H1 (cell line): ENCODE data around the gene DPF3. TPM values are rescaled to one million over a fixed set of nuclear protein-coding genes. Genes with fewer than 3 reads are reported as not detected.

Experiments used
- CTCF ChIA-PET: fragments of 300-600 bp; sonication (Branson Sonifier 250); formaldehyde crosslinking; loops from one replicate; lab custom pipeline; 2021; ENCODE audit not compliant: partially characterized antibody; lab: Charles Lee
- POLR2A ChIA-PET: fragments of 300-600 bp; sonication (Branson Sonifier 250); formaldehyde crosslinking; loops from one replicate; lab custom pipeline; 2021; ENCODE audit warnings: inconsistent platforms; ENCODE audit not compliant: partially characterized antibody; lab: Charles Lee
- DNase-seq, 2 experiments: peaks; one replicate each; pipeline versions ENCODE4 v3.0.0 to v3.0.0-alpha.2; 2010 to 2022; ENCODE audit warnings: low spot score in 2 of 2, low read depth in 1 of 2, mixed read lengths in 1 of 2
- FAIRE-seq: peaks from 2 replicates; lab custom pipeline; 2011; peaks lifted over from hg19 to GRCh38; lab: Jason Lieb, UNC
- H2AFZ ChIP-seq: 2 replicates; pipeline ENCODE4 v1.8.1; 2012; ENCODE audit warnings: low read length, inconsistent platforms
- H2AK5ac ChIP-seq: 2 replicates; pipeline ENCODE4 v1.6.1; 2013; ENCODE audit warnings: low read depth, low read length
- H2BK120ac ChIP-seq: replicated peaks from 2 replicates; pipeline ENCODE3; 2013; ENCODE audit warnings: low read depth, low read length, inconsistent platforms
- H2BK12ac ChIP-seq: 2 replicates; pipeline ENCODE4 v1.6.1; 2013; ENCODE audit warnings: low read depth, low read length
- H2BK15ac ChIP-seq: 2 replicates; pipeline ENCODE4 v1.6.1; 2013; ENCODE audit warnings: low read length
- H2BK20ac ChIP-seq: 2 replicates; pipeline ENCODE4 v1.6.1; 2013; ENCODE audit warnings: low read length
- H2BK5ac ChIP-seq: 2 replicates; pipeline ENCODE4 v1.6.1; 2013; ENCODE audit warnings: low read depth, low read length
- H3K14ac ChIP-seq: 2 replicates; pipeline ENCODE4 v1.6.1; 2013; ENCODE audit warnings: inconsistent platforms; ENCODE audit not compliant: insufficient read length
- H3K18ac ChIP-seq: 2 replicates; pipeline ENCODE4 v1.6.1; 2013; ENCODE audit warnings: low read length; ENCODE audit errors: extremely low read depth
- H3K23ac ChIP-seq: 2 replicates; pipeline ENCODE4 v1.6.1; 2013; ENCODE audit warnings: inconsistent platforms; ENCODE audit not compliant: insufficient read length
- H3K23me2 ChIP-seq: 2 replicates; pipeline ENCODE4 v1.6.1; 2013; ENCODE audit warnings: low read depth, low read length
- H3K27ac ChIP-seq: 2 replicates; pipeline ENCODE4 v1.6.1; 2011; ENCODE audit warnings: low read depth, low read length, inconsistent platforms
- H3K27me3 ChIP-seq, 4 experiments: replicated peaks in 1 of 4; 1 replicate in 1 of 4; 2 replicates in 3 of 4; pipeline versions ENCODE4 v1.6.1 to v1.8.1; 2011 to 2013; ENCODE audit warnings: low read length in 3 of 4, mild to moderate bottlenecking in 3 of 4, inconsistent platforms in 2 of 4, mixed read lengths in 2 of 4, moderate library complexity in 1 of 4; ENCODE audit not compliant: control insufficient read depth in 3 of 4, insufficient read depth in 3 of 4; ENCODE audit errors: extremely low read depth in 1 of 4
- H3K36me3 ChIP-seq, 4 experiments: 2 replicates each; pipeline versions ENCODE4 v1.6.1 to v1.8.1; 2011 to 2013; ENCODE audit warnings: mild to moderate bottlenecking in 4 of 4, low read length in 3 of 4, moderate library complexity in 2 of 4, control low read depth in 1 of 4, inconsistent platforms in 1 of 4; ENCODE audit not compliant: insufficient read depth in 4 of 4, control insufficient read depth in 2 of 4
- H3K4ac ChIP-seq: replicated peaks from 2 replicates; pipeline ENCODE3; 2013; ENCODE audit warnings: low read length, low read depth, mixed read lengths, inconsistent platforms; ENCODE audit not compliant: insufficient read length
- H3K4me1 ChIP-seq, 4 experiments: replicated peaks in 1 of 4; 1 replicate in 1 of 4; 2 replicates in 3 of 4; pipeline versions ENCODE4 v1.6.1 to v1.8.1; 2011 to 2013; ENCODE audit warnings: low read length in 3 of 4, inconsistent platforms in 2 of 4, mixed read lengths in 1 of 4; ENCODE audit not compliant: insufficient read depth in 4 of 4, control insufficient read depth in 3 of 4
- H3K4me2 ChIP-seq, 2 experiments: 2 replicates each; pipeline versions ENCODE4 v1.6.1 to v1.8.1; 2011 to 2013; ENCODE audit warnings: low read depth in 2 of 2, low read length in 2 of 2, control low read depth in 1 of 2, inconsistent platforms in 1 of 2, mild to moderate bottlenecking in 1 of 2; ENCODE audit not compliant: insufficient read depth in 1 of 2
- H3K4me3 ChIP-seq, 4 experiments: fragments of 200-600, 300-600 bp in 1 of 4; sonication (generic), shearing (Covaris generic), sonication (Bioruptor Twin) in 1 of 4; 2 replicates each; pipeline versions ENCODE4 v1.5.1 to v1.8.1; 2011 to 2016; ENCODE audit warnings: low read length in 4 of 4, low read depth in 3 of 4, control low read depth in 2 of 4, inconsistent platforms in 2 of 4, mild to moderate bottlenecking in 2 of 4, mixed read lengths in 1 of 4, moderate library complexity in 1 of 4; ENCODE audit not compliant: insufficient read depth in 2 of 4; ENCODE audit errors: extremely low read depth in 1 of 4
- H3K56ac ChIP-seq: replicated peaks from 2 replicates; pipeline ENCODE3; 2013; ENCODE audit warnings: low read depth, mild to moderate bottlenecking, mixed read lengths, low read length, inconsistent platforms; ENCODE audit not compliant: insufficient read length
- H3K79me1 ChIP-seq: 2 replicates; pipeline ENCODE4 v1.6.1; 2013; ENCODE audit warnings: low read depth, low read length, control low read depth
- H3K79me2 ChIP-seq, 2 experiments: 2 replicates each; pipeline versions ENCODE4 v1.6.1 to v1.8.1; 2012 to 2013; ENCODE audit warnings: low read length in 2 of 2, mild to moderate bottlenecking in 2 of 2, inconsistent platforms in 1 of 2; ENCODE audit not compliant: insufficient read depth in 2 of 2, control insufficient read depth in 1 of 2
- H3K9ac ChIP-seq, 4 experiments: replicated peaks in 1 of 4; 1 replicate in 1 of 4; 2 replicates in 3 of 4; pipeline versions ENCODE4 v1.6.1 to v1.8.1; 2011 to 2013; ENCODE audit warnings: low read depth in 3 of 4, low read length in 3 of 4, control low read depth in 2 of 4, mild to moderate bottlenecking in 2 of 4, moderate library complexity in 2 of 4, inconsistent platforms in 1 of 4; ENCODE audit errors: extremely low read depth in 1 of 4
- H3K9me3 ChIP-seq, 2 experiments: 2 replicates each; pipeline versions ENCODE4 v1.6.1 to v1.8.1; 2012 to 2013; ENCODE audit warnings: mild to moderate bottlenecking in 2 of 2, moderate library complexity in 2 of 2, control low read depth in 1 of 2, inconsistent platforms in 1 of 2, low read depth in 1 of 2, low read length in 1 of 2, mixed read lengths in 1 of 2; ENCODE audit not compliant: insufficient read depth in 2 of 2
- H4K20me1 ChIP-seq, 2 experiments: replicated peaks in 1 of 2; 2 replicates each; pipeline versions ENCODE3 to v1.8.1; 2011 to 2013; ENCODE audit warnings: inconsistent platforms in 2 of 2, low read length in 2 of 2, mild to moderate bottlenecking in 1 of 2; ENCODE audit not compliant: insufficient read depth in 2 of 2, control insufficient read depth in 1 of 2
- H4K5ac ChIP-seq: 2 replicates; pipeline ENCODE4 v1.6.1; 2013; ENCODE audit warnings: low read length, low read depth, mixed read lengths, inconsistent platforms; ENCODE audit not compliant: insufficient read length
- H4K8ac ChIP-seq: 2 replicates; pipeline ENCODE4 v1.8.0; 2013; ENCODE audit warnings: mild to moderate bottlenecking, moderate library complexity, low read length, inconsistent platforms; ENCODE audit not compliant: insufficient read depth; ENCODE audit errors: extremely low read depth
- H4K91ac ChIP-seq: replicated peaks from 2 replicates; pipeline ENCODE3; 2013; ENCODE audit warnings: low read length, mixed read lengths, inconsistent platforms; ENCODE audit not compliant: insufficient read length
- BCL11A ChIP-seq, 2 experiments: IDR thresholded peaks; one replicate each; pipeline ENCODE4 v1.6.1; 2011; ENCODE audit warnings: low read depth in 2 of 2, low read length in 2 of 2, mild to moderate bottlenecking in 2 of 2
- CREB1 ChIP-seq: IDR thresholded peaks from 2 replicates; pipeline ENCODE4 v1.6.1; 2012; ENCODE audit warnings: inconsistent platforms
- MAFK ChIP-seq: IDR thresholded peaks from 2 replicates; pipeline ENCODE4 v1.6.1; 2012; ENCODE audit warnings: low read depth, mild to moderate bottlenecking, improper control_type of control experiment, low read length
- PHF8 ChIP-seq: fragments of 200-600 bp; sonication (generic); conservative IDR thresholded peaks from 2 replicates; pipeline ENCODE4 v1.7.1; 2012; ENCODE audit warnings: low read depth, mild to moderate bottlenecking, inconsistent platforms, low read length, moderate library complexity
- POLR2A ChIP-seq, 2 experiments: IDR thresholded peaks; 1 replicate in 1 of 2; 2 replicates in 1 of 2; pipeline ENCODE4 v1.6.1; 2011; ENCODE audit warnings: low read depth in 2 of 2, low read length in 2 of 2, mild to moderate bottlenecking in 2 of 2; ENCODE audit errors: control extremely low read depth in 1 of 2
- POLR2AphosphoS5 ChIP-seq: IDR thresholded peaks from 2 replicates; pipeline ENCODE4 v1.6.1; 2011; ENCODE audit warnings: low read depth, low read length
- ZNF274 ChIP-seq: IDR thresholded peaks from 2 replicates; pipeline ENCODE4 v1.7.0; 2012; ENCODE audit warnings: low read length, borderline replicate concordance; ENCODE audit errors: extremely low read depth
- WGBS, 2 experiments: shearing (Covaris generic) in 1 of 2; methylation state at CpG; one replicate each; pipeline versions ENCODE4 v1.1.6 to v1.1.7; 2013 to 2015; ENCODE audit warnings: low lambda C conversion rate in 2 of 2, mixed read lengths in 2 of 2, inconsistent platforms in 1 of 2, low coverage in 1 of 2, missing lambda C conversion rate in 1 of 2; ENCODE audit not compliant: insufficient replicate concordance in 2 of 2, insufficient coverage in 1 of 2, insufficient read length in 1 of 2; ENCODE audit errors: extremely low coverage in 1 of 2, missing lambda C conversion rate in 1 of 2; 5-methylcytosine and 5-hydroxymethylcytosine counted together
- polyA plus RNA-seq, 7 experiments: library from polyadenylated mRNA; depleted of rRNA in 3 of 7; stranded (reverse) in 5 of 7; unstranded in 2 of 7; fragments of >200 nt in 5 of 7; fragments of 200-250 nt in 2 of 7; gene quantifications; 1 replicate in 5 of 7; 2 replicates in 1 of 7; 4 replicates in 1 of 7; pipeline versions ENCODE4 v1.2.1 to v1.2.3, GENCODE V29; 2011 to 2013; ENCODE audit warnings: missing spikeins in 2 of 7, mixed read lengths in 2 of 7
- total RNA-seq: library from RNA; stranded (reverse); fragmentation: NEBNext Ultra II Directional; extraction: Animal tissue kit (Norgen Biotek cat#: 25700); gene quantifications from 2 replicates; pipeline ENCODE4 v1.2.1, GENCODE V29; 2021

Gene DPF3
- total and polyA plus RNA-seq, 2 of the 8 experiments (the other 6 are each of a cell fraction or from before 2014, with no cell fraction given), result 0.19 TPM; not detected in 1

DNA sequence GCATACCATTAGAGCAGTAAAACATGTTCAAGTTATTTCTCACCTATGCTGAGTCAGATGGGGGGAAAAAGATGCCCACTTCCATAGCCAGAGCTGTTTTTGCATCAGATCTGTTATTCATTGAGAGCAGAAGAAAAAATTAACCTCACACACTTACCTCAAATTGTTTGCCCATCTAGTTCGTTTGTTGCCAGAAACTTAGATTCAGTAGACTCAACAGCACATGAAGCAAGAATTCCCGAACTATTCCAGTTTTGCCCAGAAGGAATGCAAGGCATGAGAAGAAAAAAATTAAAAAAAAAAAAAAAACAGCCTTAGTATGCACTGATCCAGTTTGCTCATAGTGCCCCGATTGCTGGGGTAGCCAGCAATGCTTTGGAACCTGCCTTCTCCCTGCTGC lies 12.4 kb upstream of the DPF3 start:
- no peak overlapping the region for H2AK5ac ChIP-seq
- no peak for FAIRE-seq
- no peak overlapping the region for H3K18ac ChIP-seq
- peaks cover 0 to 11% (median 0%) of the 10 kb centered on the region in 4 experiments; a peak in 3 of 7 replicates for H3K4me1 ChIP-seq
- H2BK15ac ChIP-seq, result no peak overlapping the region
- no peak overlapping the region for H2BK5ac ChIP-seq
- no peaks in the 10 kb centered on the region for H3K79me1 ChIP-seq
- H3K23ac ChIP-seq, result no peak overlapping the region
- ChIA-PET CTCF (interaction anchor here (0.7 to 5.6 kb wide), 7 partner anchors 11 to 390 kb away, joined by 3 to 113 read pairs (median 13); no protein-coding TSS in a partner anchor), POLR2A (no interaction called here)
- H4K20me1 ChIP-seq, result no peaks in the 10 kb centered on the region
- no peaks in the 10 kb centered on the region for H3K9me3 ChIP-seq
- no peak overlapping the region for H3K4me2 ChIP-seq
- H3K23me2 ChIP-seq, result no peaks in the 10 kb centered on the region
- 66% methylated on average over 3 of the region's 3 CpGs; no CpG with 5 or more reads in 1 of the 2 experiments for WGBS, 2 experiments
- no peak overlapping the region for H3K27ac ChIP-seq
- H3K79me2 ChIP-seq, result no peaks in the 10 kb centered on the region
- H4K8ac ChIP-seq, result no peak overlapping the region
- H3K27me3 ChIP-seq, result no peaks in the 10 kb centered on the region
- H2BK120ac ChIP-seq, result no peak overlapping the region
- no peak overlapping the region for H3K14ac ChIP-seq
- H3K4ac ChIP-seq, result no peak overlapping the region
- H3K4me3 ChIP-seq, result no peak overlapping the region
- H3K9ac ChIP-seq, result no peak overlapping the region
- TF ChIP-seq POLR2A (IDR thresholded peaks at IDR 0.05; ENCODE audit: control extremely low read depth in 1 of 2, low read depth in 2 of 2, low read length in 2 of 2) (no peak), POLR2AphosphoS5 (no peak), PHF8 (no peak), BCL11A (IDR thresholded peaks at IDR 0.05; ENCODE audit: low read depth in 2 of 2, low read length in 2 of 2) (no peak), CREB1 (no peak), MAFK (no peak), ZNF274 (no peak)
- TF ChIP-seq, all 59 proteins: peak for 0
- Histone ChIP-seq H3K36me3 (no peaks in the 10 kb centered on the region), H3K56ac (no peak overlapping the region), H2BK20ac (no peak overlapping the region), H2AFZ (no peak overlapping the region), H2BK12ac (no peak overlapping the region), H4K91ac (no peak overlapping the region), H4K5ac (no peak overlapping the region)
- DNase-seq, result no peak
